ENCODE measurements around the gene DNASE1. TPM values are rescaled to one million over a fixed set of nuclear protein-coding genes. Genes with fewer than 3 reads are reported as not detected.

Gene DNASE1
- total RNA-seq, result 60.0 TPM

GRCh38 chr16:3654249-3654991, at the start of gene DNASE1:
TSS of gene DNASE1 (plus strand) at chr16:3654691. CDS start at chr16:3655374, 683 bp downstream.

GRCh38 chr16:3611146-3611975, 43.1 kb upstream of the DNASE1 start, which contains the start of gene SLX4:
TSS of gene SLX4 (minus strand) at chr16:3611606. CDS start at chr16:3608964, 2,642 bp downstream.

Other genes with a start within 250 kb of the DNASE1 start
- gene ZNF597, start 211.2 kb upstream of the DNASE1 start, total RNA-seq, result 2.7 TPM
- gene NAA60, start 211.0 kb upstream of the DNASE1 start, total RNA-seq, result 27.6 TPM
- not detected for gene C16orf90, start 159.2 kb upstream of the DNASE1 start, total RNA-seq
- 16.9 TPM for gene CLUAP1, start 153.7 kb upstream of the DNASE1 start, total RNA-seq
- gene NLRC3, start 77.3 kb upstream of the DNASE1 start, total RNA-seq, result 1.9 TPM
- 6.8 TPM for gene SLX4, start 43.1 kb upstream of the DNASE1 start, total RNA-seq
- gene TRAP1, start 62.8 kb downstream of the DNASE1 start, total RNA-seq, result 315 TPM
- 101 TPM for gene CREBBP, start 226.0 kb downstream of the DNASE1 start, total RNA-seq

Measured in metanephros (tissue), 1 donor.